Sigmoid colon (tissue), 7 donors: Measurements from ENCODE around the gene CARD19. TPM values are rescaled to one million over a fixed set of nuclear protein-coding genes. Genes with fewer than 3 reads are reported as not detected.

Experiments used
- DNase-seq: peaks from one replicate; pipeline ENCODE4 v3.0.0-alpha.2; 2019
- H3K27ac ChIP-seq, 4 donors: fragments of 200-600 bp; sonication (generic); one replicate each; pipeline ENCODE4 v1.5.1; 2016 to 2019; ENCODE audit warnings: mild to moderate bottlenecking in 1 of 4
- H3K27me3 ChIP-seq, 3 donors: fragments of 200-600 bp; sonication (generic); one replicate each; pipeline ENCODE4 v1.5.1; 2019; ENCODE audit warnings: mild to moderate bottlenecking in 1 of 3
- H3K36me3 ChIP-seq, 4 donors: fragments of 200-600 bp; sonication (generic); one replicate each; pipeline ENCODE4 v1.5.1; 2016 to 2019
- H3K4me1 ChIP-seq, 4 donors: fragments of 200-600 bp; sonication (generic); one replicate each; pipeline ENCODE4 v1.5.1; 2017 to 2019
- H3K4me3 ChIP-seq, 4 donors: fragments of 200-600 bp; sonication (generic); one replicate each; pipeline ENCODE4 v1.5.1; 2017 to 2019; ENCODE audit warnings: mild to moderate bottlenecking in 2 of 4, moderate library complexity in 1 of 4
- H3K9me3 ChIP-seq, 4 donors: fragments of 200-600 bp in 3 of 4; sonication (generic) in 3 of 4; one replicate each; pipeline versions ENCODE4 v1.5.1 to v1.6.1; 2013 to 2019
- EP300 ChIP-seq, 4 donors: sonication (generic); formaldehyde crosslinking; IDR thresholded peaks; one replicate each; pipeline ENCODE4 v1.6.1; 2017; ENCODE audit warnings: antibody characterized with exemption in 4 of 4
- POLR2A ChIP-seq, 2 donors: fragments of 450-650 bp; IDR thresholded peaks; one replicate each; pipeline ENCODE4 v1.6.1; 2016; ENCODE audit warnings: antibody characterized with exemption in 2 of 2, mild to moderate bottlenecking in 2 of 2, moderate library complexity in 2 of 2
- POLR2AphosphoS5 ChIP-seq, 4 donors: sonication (generic); formaldehyde crosslinking; IDR thresholded peaks; one replicate each; pipeline ENCODE4 v1.6.1; 2017; ENCODE audit warnings: antibody characterized with exemption in 4 of 4
- WGBS, 2 donors: extraction: QIAGEN DNeasy Blood & Tissue Kit; methylation state at CpG; one replicate each; pipeline ENCODE4 v1.1.7; 2013; 5-methylcytosine and 5-hydroxymethylcytosine counted together
- intact Hi-C: fragments of 100-400 bp; cut with DNase I; formaldehyde crosslinking; loops from one replicate; pipeline ENCODE4 v1.15.1; 2023
- polyA plus RNA-seq, 3 donors: library from polyadenylated mRNA; stranded (reverse); fragments of 200-250 nt; gene quantifications; one replicate each; pipeline ENCODE4 v1.2.3, GENCODE V29; 2013
- total RNA-seq, 4 donors: library from RNA; depleted of rRNA; stranded (reverse); fragments of >200 nt; gene quantifications; one replicate each; pipeline ENCODE4 v1.1.0, GENCODE V29; 2016
- TF ChIP-seq, protein P1 (sequence below), 4 experiments: fragments of 450-650 bp in 3 of 4; fragments of 200-600 bp in 1 of 4; IDR thresholded peaks; one replicate each; pipeline ENCODE4 v1.5.1; 2016 to 2019; ENCODE audit warnings: antibody characterized with exemption in 4 of 4, mild to moderate bottlenecking in 3 of 4, moderate library complexity in 2 of 4
- donor health status: healthy with polysubstance abuse.
- donor health status: Bipolar disorder and iron deficiency.
- donor health status: healthy.

The CARD19 gene
- total and polyA plus RNA-seq, 7 donors: 51.2 to 88.4 (median 82.3) TPM

GRCh38 chr9:93107151-93107824 lies 11.3 kb downstream of the CARD19 start:
- H3K4me1 ChIP-seq: peaks cover 0 to 5% (median 2%) of the 10 kb centered on the region in 4 donors
- H3K4me3 ChIP-seq: no peak overlapping the region
- peak; percentile 48 for DNase-seq
- H3K36me3 ChIP-seq: peaks cover 0 to 37% (median 30%) of the 10 kb centered on the region in 4 donors
- no peaks in the 10 kb centered on the region for H3K9me3 ChIP-seq
- H3K27me3 ChIP-seq: no peaks in the 10 kb centered on the region
- TF ChIP-seq EP300 (IDR thresholded peaks at IDR 0.05) (no peak), POLR2A (IDR thresholded peaks at IDR 0.05) (no peak), POLR2AphosphoS5 (IDR thresholded peaks at IDR 0.05) (no peak)
- TF ChIP-seq, protein P1, sequence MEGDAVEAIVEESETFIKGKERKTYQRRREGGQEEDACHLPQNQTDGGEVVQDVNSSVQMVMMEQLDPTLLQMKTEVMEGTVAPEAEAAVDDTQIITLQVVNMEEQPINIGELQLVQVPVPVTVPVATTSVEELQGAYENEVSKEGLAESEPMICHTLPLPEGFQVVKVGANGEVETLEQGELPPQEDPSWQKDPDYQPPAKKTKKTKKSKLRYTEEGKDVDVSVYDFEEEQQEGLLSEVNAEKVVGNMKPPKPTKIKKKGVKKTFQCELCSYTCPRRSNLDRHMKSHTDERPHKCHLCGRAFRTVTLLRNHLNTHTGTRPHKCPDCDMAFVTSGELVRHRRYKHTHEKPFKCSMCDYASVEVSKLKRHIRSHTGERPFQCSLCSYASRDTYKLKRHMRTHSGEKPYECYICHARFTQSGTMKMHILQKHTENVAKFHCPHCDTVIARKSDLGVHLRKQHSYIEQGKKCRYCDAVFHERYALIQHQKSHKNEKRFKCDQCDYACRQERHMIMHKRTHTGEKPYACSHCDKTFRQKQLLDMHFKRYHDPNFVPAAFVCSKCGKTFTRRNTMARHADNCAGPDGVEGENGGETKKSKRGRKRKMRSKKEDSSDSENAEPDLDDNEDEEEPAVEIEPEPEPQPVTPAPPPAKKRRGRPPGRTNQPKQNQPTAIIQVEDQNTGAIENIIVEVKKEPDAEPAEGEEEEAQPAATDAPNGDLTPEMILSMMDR (IDR thresholded peaks at IDR 0.05): no peak
- 81 to 92% methylated on average over 14 of the region's 14 CpGs for WGBS, 2 donors
- H3K27ac ChIP-seq: no peak overlapping the region
- intact Hi-C loops: no loop called here

DNA sequence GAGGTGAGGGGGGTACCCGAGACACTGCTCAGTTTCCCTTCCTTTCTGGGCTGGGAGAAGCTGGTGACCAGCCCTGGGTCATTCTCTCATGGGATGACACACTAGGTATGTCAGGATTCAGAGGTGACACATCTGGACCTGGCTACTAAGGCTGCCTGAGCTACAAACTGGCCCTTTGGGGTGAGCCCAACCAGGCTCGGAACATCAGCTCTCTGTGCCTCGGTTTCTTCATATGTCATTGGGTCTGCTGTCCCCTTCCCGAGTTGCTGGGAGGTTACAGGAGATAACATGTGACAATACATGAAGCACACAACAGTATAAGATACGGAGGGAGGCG lies 11.8 kb downstream of the CARD19 start:
- H3K27ac ChIP-seq: no peak overlapping the region
- TF ChIP-seq EP300 (IDR thresholded peaks at IDR 0.05) (no peak), POLR2A (IDR thresholded peaks at IDR 0.05) (no peak), POLR2AphosphoS5 (IDR thresholded peaks at IDR 0.05) (no peak)
- TF ChIP-seq, protein P1 (IDR thresholded peaks at IDR 0.05): no peak
- DNase-seq: peak; percentile 35
- H3K4me3 ChIP-seq: no peak overlapping the region
- no peaks in the 10 kb centered on the region for H3K27me3 ChIP-seq
- H3K36me3 ChIP-seq: peaks cover 2 to 42% (median 35%) of the 10 kb centered on the region in 4 donors
- no peaks in the 10 kb centered on the region for H3K9me3 ChIP-seq
- intact Hi-C loops: no loop called here
- 89 to 90% methylated on average over 6 of the region's 6 CpGs for WGBS, 2 donors
- H3K4me1 ChIP-seq: peaks cover 0 to 5% (median 2%) of the 10 kb centered on the region in 4 donors

DNA sequence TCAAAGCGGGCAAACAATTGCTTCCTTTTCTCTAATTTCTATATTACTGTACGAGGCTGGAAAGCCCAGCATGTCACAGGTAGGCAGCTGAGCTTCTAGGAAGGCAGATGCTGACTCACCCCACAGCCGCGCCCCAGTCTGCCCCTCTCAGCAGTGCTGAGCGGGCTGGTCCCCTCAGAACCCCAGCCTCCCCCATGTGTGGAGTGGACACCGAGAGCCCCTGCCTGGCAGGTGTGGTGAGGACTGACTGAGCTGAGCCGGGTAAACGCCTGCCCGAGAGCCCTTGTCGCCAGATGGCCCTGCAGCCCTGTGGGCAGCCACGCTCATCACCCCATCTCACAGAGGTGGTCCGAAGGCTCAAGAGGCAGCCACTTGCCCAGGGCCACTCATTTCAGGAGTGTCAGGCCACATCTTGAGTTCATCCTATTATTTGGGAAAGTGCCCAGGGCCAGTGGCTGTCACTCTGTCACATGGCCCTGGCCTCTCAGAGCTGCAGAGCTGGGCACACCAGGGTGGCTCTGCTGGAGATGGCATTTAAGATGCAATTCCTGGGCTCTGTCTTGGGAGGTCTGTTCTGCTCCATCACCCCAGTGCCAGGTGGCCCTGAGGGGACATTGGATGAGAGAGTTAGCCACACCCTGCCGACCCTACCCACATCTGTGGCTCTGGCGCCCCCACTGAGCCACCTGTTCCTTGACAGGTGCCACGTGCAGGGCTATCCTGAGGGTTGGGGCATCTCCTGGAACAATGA lies 12.4 kb downstream of the CARD19 start:
- TF ChIP-seq POLR2AphosphoS5 (IDR thresholded peaks at IDR 0.05) (no peak), POLR2A (IDR thresholded peaks at IDR 0.05) (no peak), EP300 (IDR thresholded peaks at IDR 0.05) (no peak)
- TF ChIP-seq, protein P1 (IDR thresholded peaks at IDR 0.05): no peak
- Histone ChIP-seq H3K4me1 (peaks cover 0 to 5% (median 2%) of the 10 kb centered on the region in 4 donors), H3K36me3 (peaks cover 7 to 49% (median 41%) of the 10 kb centered on the region in 4 donors), H3K27me3 (no peaks in the 10 kb centered on the region), H3K4me3 (no peak overlapping the region), H3K9me3 (no peaks in the 10 kb centered on the region), H3K27ac (no peak overlapping the region)
- WGBS, 2 donors: 80 to 81% methylated on average over 15 of the region's 15 CpGs
- DNase-seq: peak; percentile 64
- intact Hi-C loops: no loop called here

- no peak overlapping the region for H3K27ac ChIP-seq
- intact Hi-C loops: loop anchor here (5.0 kb wide), 1 partner anchor 42 kb away; no protein-coding TSS in a partner anchor
- no peak overlapping the region for H3K4me3 ChIP-seq
- H3K27me3 ChIP-seq: no peaks in the 10 kb centered on the region
- TF ChIP-seq, protein P1 (IDR thresholded peaks at IDR 0.05): no peak
- TF ChIP-seq POLR2A (IDR thresholded peaks at IDR 0.05) (no peak), POLR2AphosphoS5 (IDR thresholded peaks at IDR 0.05) (no peak), EP300 (IDR thresholded peaks at IDR 0.05) (no peak)
- peaks cover 7 to 55% (median 46%) of the 10 kb centered on the region in 4 donors for H3K36me3 ChIP-seq
- H3K4me1 ChIP-seq: peaks cover 0 to 7% (median 3%) of the 10 kb centered on the region in 4 donors
- H3K9me3 ChIP-seq: no peaks in the 10 kb centered on the region
- 84 to 96% methylated on average over 14 of the region's 14 CpGs for WGBS, 2 donors
- peak; percentile 61 for DNase-seq
Observed at GRCh38 chr9:93110311-93110855, 14.4 kb downstream of the CARD19 start.
